ENCODE data around the gene P2RX4.
"Not testable (repeated sequence)": the region's sequence is repeated elsewhere in the genome, so short reads cannot be mapped to it uniquely, and the experiment has no call there.

Gene P2RX4

GRCh38 chr12:121181181-121181580, 28.7 kb upstream of the P2RX4 start:
- Mint-ChIP-seq H3K4me1 (ENCODE audit: low read depth) (peaks cover 6% of the 10 kb centered on the region), H3K9me3 (no peaks in the 10 kb centered on the region), H3K4me3 (no peak overlapping the region), H3K36me3 (ENCODE audit: low read depth) (peaks cover 18% of the 10 kb centered on the region), H3K27me3 (ENCODE audit: low read depth) (no peaks in the 10 kb centered on the region), H3K27ac (no peak overlapping the region)
- DNase-seq (ENCODE audit: low spot score) = no peak

GRCh38 chr12:121182222-121182893, 27.6 kb upstream of the P2RX4 start:
- H3K4me3 Mint-ChIP-seq = no peak overlapping the region
- DNase-seq (ENCODE audit: low spot score) = no peak
- no peaks in the 10 kb centered on the region for H3K9me3 Mint-ChIP-seq
- peaks cover 6% of the 10 kb centered on the region for H3K4me1 Mint-ChIP-seq (ENCODE audit: low read depth)
- peaks cover 15% of the 10 kb centered on the region for H3K36me3 Mint-ChIP-seq (ENCODE audit: low read depth)
- H3K27me3 Mint-ChIP-seq (ENCODE audit: low read depth) = no peaks in the 10 kb centered on the region
- no peak overlapping the region for H3K27ac Mint-ChIP-seq

- no peak overlapping the region for H3K4me3 Mint-ChIP-seq
- H3K27me3 Mint-ChIP-seq (ENCODE audit: low read depth) = no peaks in the 10 kb centered on the region
- peaks cover 6% of the 10 kb centered on the region for H3K4me1 Mint-ChIP-seq (ENCODE audit: low read depth)
- no peak for DNase-seq (ENCODE audit: low spot score)
- no peak overlapping the region for H3K27ac Mint-ChIP-seq
- H3K9me3 Mint-ChIP-seq = no peaks in the 10 kb centered on the region
- H3K36me3 Mint-ChIP-seq (ENCODE audit: low read depth) = peaks cover 10% of the 10 kb centered on the region
Measured at GRCh38 chr12:121184425-121184824, 25.5 kb upstream of the P2RX4 start.

GRCh38 chr12:121184984-121185889, 24.7 kb upstream of the P2RX4 start:
- Mint-ChIP-seq H3K27me3 (ENCODE audit: low read depth) (no peaks in the 10 kb centered on the region), H3K27ac (no peak overlapping the region), H3K9me3 (no peaks in the 10 kb centered on the region), H3K36me3 (ENCODE audit: low read depth) (peaks cover 8% of the 10 kb centered on the region), H3K4me1 (ENCODE audit: low read depth) (peaks cover 6% of the 10 kb centered on the region), H3K4me3 (no peak overlapping the region)
- DNase-seq (ENCODE audit: low spot score) = no peak

GRCh38 chr12:121186826-121187225, 23.1 kb upstream of the P2RX4 start:
- Mint-ChIP-seq H3K27me3 (ENCODE audit: low read depth) (no peaks in the 10 kb centered on the region), H3K4me3 (no peak overlapping the region), H3K9me3 (no peaks in the 10 kb centered on the region), H3K4me1 (ENCODE audit: low read depth) (peaks cover 10% of the 10 kb centered on the region), H3K27ac (no peak overlapping the region), H3K36me3 (ENCODE audit: low read depth) (peaks cover 6% of the 10 kb centered on the region)
- DNase-seq (ENCODE audit: low spot score) = no peak

- DNase-seq (ENCODE audit: low spot score) = no peak
- Mint-ChIP-seq H3K27ac (no peak overlapping the region), H3K4me3 (no peak overlapping the region), H3K9me3 (no peaks in the 10 kb centered on the region), H3K4me1 (ENCODE audit: low read depth) (peaks cover 4% of the 10 kb centered on the region), H3K27me3 (ENCODE audit: low read depth) (no peaks in the 10 kb centered on the region), H3K36me3 (ENCODE audit: low read depth) (peaks cover 1% of the 10 kb centered on the region)
Measured at GRCh38 chr12:121187501-121187900, 22.4 kb upstream of the P2RX4 start.

GRCh38 chr12:121188227-121188626, 21.7 kb upstream of the P2RX4 start:
- Mint-ChIP-seq H3K4me3 (no peak overlapping the region), H3K36me3 (ENCODE audit: low read depth) (peaks cover 1% of the 10 kb centered on the region), H3K9me3 (no peaks in the 10 kb centered on the region), H3K4me1 (ENCODE audit: low read depth) (peaks cover 6% of the 10 kb centered on the region), H3K27me3 (ENCODE audit: low read depth) (no peaks in the 10 kb centered on the region), H3K27ac (no peak overlapping the region)
- DNase-seq (ENCODE audit: low spot score) = no peak

- peaks cover 6% of the 10 kb centered on the region for H3K4me1 Mint-ChIP-seq (ENCODE audit: low read depth)
- peaks cover 1% of the 10 kb centered on the region for H3K36me3 Mint-ChIP-seq (ENCODE audit: low read depth)
- H3K27me3 Mint-ChIP-seq (ENCODE audit: low read depth) = no peaks in the 10 kb centered on the region
- no peak overlapping the region for H3K4me3 Mint-ChIP-seq
- no peak overlapping the region for H3K27ac Mint-ChIP-seq
- DNase-seq (ENCODE audit: low spot score) = no peak
- no peaks in the 10 kb centered on the region for H3K9me3 Mint-ChIP-seq
Measured at GRCh38 chr12:121189131-121189530, 20.8 kb upstream of the P2RX4 start.

- no peaks in the 10 kb centered on the region for H3K9me3 Mint-ChIP-seq
- H3K4me1 Mint-ChIP-seq (ENCODE audit: low read depth) = peaks cover 6% of the 10 kb centered on the region
Measured at GRCh38 chr12:121189619-121190155, 20.2 kb upstream of the P2RX4 start.

GRCh38 chr12:121190523-121191031, 19.4 kb upstream of the P2RX4 start:
- no peaks in the 10 kb centered on the region for H3K9me3 Mint-ChIP-seq
- DNase-seq (ENCODE audit: low spot score) = no peak

More at GRCh38 chr12:121189619-121190155, 20.2 kb upstream of the P2RX4 start:
- no peak overlapping the region for H3K4me3 Mint-ChIP-seq
- no peak for DNase-seq (ENCODE audit: low spot score)
- H3K27ac Mint-ChIP-seq = no peak overlapping the region
- H3K36me3 Mint-ChIP-seq (ENCODE audit: low read depth) = peaks cover 1% of the 10 kb centered on the region
- H3K27me3 Mint-ChIP-seq (ENCODE audit: low read depth) = no peaks in the 10 kb centered on the region

GRCh38 chr12:121191151-121191550, 18.8 kb upstream of the P2RX4 start:
- H3K4me3 Mint-ChIP-seq = no peak overlapping the region
- no peak for DNase-seq (ENCODE audit: low spot score)
- H3K9me3 Mint-ChIP-seq = no peaks in the 10 kb centered on the region
- peaks cover 6% of the 10 kb centered on the region for H3K4me1 Mint-ChIP-seq (ENCODE audit: low read depth)
- no peaks in the 10 kb centered on the region for H3K27me3 Mint-ChIP-seq (ENCODE audit: low read depth)
- no peak overlapping the region for H3K27ac Mint-ChIP-seq
- peaks cover 1% of the 10 kb centered on the region for H3K36me3 Mint-ChIP-seq (ENCODE audit: low read depth)

More at GRCh38 chr12:121190523-121191031, 19.4 kb upstream of the P2RX4 start:
- Mint-ChIP-seq H3K36me3 (ENCODE audit: low read depth) (peaks cover 1% of the 10 kb centered on the region), H3K27me3 (ENCODE audit: low read depth) (no peaks in the 10 kb centered on the region), H3K4me1 (ENCODE audit: low read depth) (peaks cover 6% of the 10 kb centered on the region), H3K4me3 (no peak overlapping the region), H3K27ac (no peak overlapping the region)

- Mint-ChIP-seq H3K9me3 (no peaks in the 10 kb centered on the region), H3K27ac (no peak overlapping the region), H3K36me3 (ENCODE audit: low read depth) (no peaks in the 10 kb centered on the region), H3K27me3 (ENCODE audit: low read depth) (no peaks in the 10 kb centered on the region), H3K4me1 (ENCODE audit: low read depth) (peaks cover 9% of the 10 kb centered on the region), H3K4me3 (peak overlapping the region; percentile 29)
- DNase-seq (ENCODE audit: low spot score) = no peak
Measured at GRCh38 chr12:121196902-121197301, 13.0 kb upstream of the P2RX4 start.

- H3K4me1 Mint-ChIP-seq (ENCODE audit: low read depth) = peaks cover 7% of the 10 kb centered on the region
- no peak for DNase-seq (ENCODE audit: low spot score)
- no peaks in the 10 kb centered on the region for H3K9me3 Mint-ChIP-seq
- no peak overlapping the region for H3K4me3 Mint-ChIP-seq
- peaks cover 2% of the 10 kb centered on the region for H3K27me3 Mint-ChIP-seq (ENCODE audit: low read depth)
- H3K27ac Mint-ChIP-seq = no peak overlapping the region
- no peaks in the 10 kb centered on the region for H3K36me3 Mint-ChIP-seq (ENCODE audit: low read depth)
Measured at GRCh38 chr12:121198949-121199348, 11.0 kb upstream of the P2RX4 start.

- H3K9me3 Mint-ChIP-seq; H3K27me3 Mint-ChIP-seq (ENCODE audit: low read depth); H3K27ac Mint-ChIP-seq; H3K36me3 Mint-ChIP-seq (ENCODE audit: low read depth); DNase-seq (ENCODE audit: low spot score); H3K4me3 Mint-ChIP-seq: not testable (repeated sequence)
- H3K4me1 Mint-ChIP-seq (ENCODE audit: low read depth) = peaks cover 10% of the 10 kb centered on the region
Measured at GRCh38 chr12:121201140-121201539, 8.8 kb upstream of the P2RX4 start.

Data from T-helper 2 cell treated with Interferon-gamma antibody and Interleukin-4, amounts not matched to agents 5 μg/mL and 100 μg/mL, for 36 hours (primary cell).